Measurements from ENCODE around the gene VPS37C. TPM values are rescaled to one million over a fixed set of nuclear protein-coding genes. Genes with fewer than 3 reads are reported as not detected.

Gene VPS37C
- total and polyA plus RNA-seq, 9 of the 15 experiments (the other 6 are each of a cell fraction or from before 2014, with no cell fraction given), result 0.62 to 29.8 (median 11.5) TPM

GRCh38 chr11:61091373-61092279, 69.6 kb downstream of the VPS37C start:
- ATAC-seq, result peak; percentile 52
- 19% methylated on average over 10 of the region's 17 CpGs for WGBS (ENCODE audit: insufficient coverage, low coverage, missing lambda C conversion rate)

More at GRCh38 chr11:61091373-61092279, 69.6 kb downstream of the VPS37C start:
- no peak overlapping the region for H3K27ac ChIP-seq (ENCODE audit: extremely low read depth, low read depth, low read length)
- H3K4me1 ChIP-seq (replicated peaks in 1 of 2; ENCODE audit: control insufficient read depth in 2 of 2, insufficient read depth in 2 of 2, low read length in 2 of 2), result peaks cover 5 to 13% of the 10 kb centered on the region in 2 experiments; a peak in 4 of 5 replicates
- DNase-seq (ENCODE audit: extremely low read depth in 1 of 4, low spot score in 3 of 4), result peak in 3 of 4 experiments; percentile 29 to 43 (median 36)
- no peak overlapping the region for H3K4me3 ChIP-seq
- CTCF ChIA-PET (ENCODE audit: low intra/inter-chr PET ratio), result interaction anchor here (1.2 kb wide), 1 partner anchor 308 kb away, joined by 4 read pairs; no protein-coding TSS in a partner anchor
- BruUV-seq (replicated peaks), result no TSS peak
- no peak overlapping the region for H2AFZ ChIP-seq (ENCODE audit: low read depth, low read length)
- H3K9ac ChIP-seq (ENCODE audit: insufficient read depth in 1 of 2, low read depth in 2 of 2, low read length in 2 of 2), result peak overlapping the region in 1 of 2 experiments; percentile 28; a peak in 1 of 4 replicates
- no peaks in the 10 kb centered on the region for H3K36me3 ChIP-seq (ENCODE audit: control insufficient read depth, insufficient read depth, low read length)
- H4K20me1 ChIP-seq (replicated peaks; ENCODE audit: control insufficient read depth, insufficient read depth, low read length), result no peaks in the 10 kb centered on the region; the same call in 1 of the 2 replicates
- TF ChIP-seq ZNF76 (CRISPR knock-in tag; IDR thresholded peaks at IDR 0.05; ENCODE audit: borderline replicate concordance) (no peak), VEZF1 (CRISPR knock-in tag; IDR thresholded peaks at IDR 0.05) (peak; percentile 29; the same call in 1 of the 2 replicates), ATF2 (CRISPR knock-in tag; IDR thresholded peaks at IDR 0.05) (no peak), ZKSCAN1 (IDR thresholded peaks at IDR 0.05; ENCODE audit: low read depth, low read length) (peak; percentile 92), MEIS2 (IDR thresholded peaks at IDR 0.05; ENCODE audit: partially characterized antibody) (no peak), POLR3A (IDR thresholded peaks at IDR 0.05; ENCODE audit: borderline replicate concordance, extremely low read depth, insufficient read depth, insufficient read length) (no peak), SRSF9 (IDR thresholded peaks at IDR 0.05; ENCODE audit: borderline replicate concordance, low read depth, low read length) (no peak)
- FAIRE-seq, result no peak
- intact Hi-C loops (cut with micrococcal nuclease), result no loop called here
- no peaks in the 10 kb centered on the region for H3K79me2 ChIP-seq (ENCODE audit: control insufficient read depth, insufficient read depth, low read length)
- peaks cover 2 to 6% of the 10 kb centered on the region in 2 experiments; a peak in 2 of 5 replicates for H3K27me3 ChIP-seq (ENCODE audit: control insufficient read depth in 2 of 2, insufficient read depth in 2 of 2, low read length in 2 of 2)
- in situ Hi-C loops (cut with MboI), result no loop called here
- H3K9me3 ChIP-seq (replicated peaks; ENCODE audit: control insufficient read depth, insufficient read depth, low read depth, low read length), result no peaks in the 10 kb centered on the region; the same call in 1 of the 2 replicates
- H3K9me1 ChIP-seq (ENCODE audit: control insufficient read depth, insufficient read depth, low read length), result no peaks in the 10 kb centered on the region
- H3K4me2 ChIP-seq (ENCODE audit: insufficient read depth, low read length), result no peak overlapping the region
- POLR2A ChIA-PET, result interaction anchor here (0.6 to 0.7 kb wide), 2 partner anchors 20 to 61 kb away, joined by 3 read pairs; no protein-coding TSS in a partner anchor
